ENCODE data around the gene HOXC10. TPM values are rescaled to one million over a fixed set of nuclear protein-coding genes. Genes with fewer than 3 reads are reported as not detected.

The HOXC10 gene
- total and polyA plus RNA-seq, 2 donors (not counting 1 experiment from before 2014, with no cell fraction given) = not detected

GRCh38 chr12:54032086-54032619, 47.2 kb downstream of the HOXC10 start:
- ChIA-PET POLR2A (interaction anchor here (0.6 to 1.3 kb wide), 6 partner anchors 21 to 160 kb away, joined by 3 to 6 read pairs (median 4); partner anchors contain the start of gene HOXC8), CTCF (interaction anchor here (0.7 to 6.4 kb wide), 39 partner anchors 8 to 253 kb away, joined by 3 to 151 read pairs (median 6); partner anchors contain the start of genes HOXC4, HOXC8, HOXC9 and SMUG1)
- H2AFZ ChIP-seq (ENCODE audit: insufficient read depth, low read depth, low read length, poor library complexity, severe bottlenecking) = no peak overlapping the region
- ATAC-seq (ENCODE audit: low read depth) (no peak), DNase-seq (no peak)
- H3K4me3 ChIP-seq (ENCODE audit: control extremely low read depth in 1 of 5, extremely low read depth in 1 of 5, insufficient read depth in 1 of 5, low read depth in 2 of 5, low read length in 4 of 5) = no peak overlapping the region
- Mint-ChIP-seq H3K27me3 (peaks cover 73% of the 10 kb centered on the region), H3K4me1 (peaks cover 29% of the 10 kb centered on the region), H3K27ac (peak overlapping the region; percentile 17), H3K4me3 (peak overlapping the region; percentile 32), H3K9me3 (ENCODE audit: insufficient read depth) (no peaks in the 10 kb centered on the region)
- peaks cover 0 to 98% (median 73%) of the 10 kb centered on the region in 4 experiments for H3K27me3 ChIP-seq (replicated peaks in 1 of 4; ENCODE audit: control extremely low read depth in 1 of 4, control insufficient read depth in 3 of 4, insufficient read depth in 4 of 4, low read length in 3 of 4)
- intact Hi-C loops (cut with micrococcal nuclease) = loop anchor here (1.0 to 5.0 kb wide), 5 partner anchors 35 to 176 kb away; no protein-coding TSS in a partner anchor
- H3K4me1 ChIP-seq (ENCODE audit: control insufficient read depth in 2 of 2, insufficient read depth in 2 of 2, low read length in 2 of 2) = peaks cover 28 to 52% of the 10 kb centered on the region in 2 donors
- H3K79me2 ChIP-seq (ENCODE audit: control insufficient read depth, insufficient read depth, low read length) = no peaks in the 10 kb centered on the region
- TF ChIP-seq EZH2 (IDR thresholded peaks at IDR 0.05; ENCODE audit: borderline replicate concordance, insufficient read depth, low read depth, low read length, poor library complexity, severe bottlenecking) = no peak
- TF ChIP-seq CTCF (IDR thresholded peaks at IDR 0.05) = no peak
- H3K9ac ChIP-seq (ENCODE audit: low read length) = no peak overlapping the region
- H3K4me2 ChIP-seq (replicated peaks; ENCODE audit: low read depth, low read length, poor library complexity, severe bottlenecking) = no peak overlapping the region
- no peaks in the 10 kb centered on the region for H3K36me3 ChIP-seq (replicated peaks in 1 of 2; ENCODE audit: control extremely low read depth in 1 of 2, control insufficient read depth in 1 of 2, extremely low read depth in 1 of 2, insufficient read depth in 2 of 2, low read length in 1 of 2)
- H3K27ac ChIP-seq (ENCODE audit: low read length in 2 of 2) = no peak overlapping the region
- no peaks in the 10 kb centered on the region for H4K20me1 ChIP-seq (ENCODE audit: control insufficient read depth, insufficient read depth, low read length, poor library complexity, severe bottlenecking)
- 30% methylated on average over 5 of the region's 6 CpGs for WGBS (ENCODE audit: insufficient coverage)
- peaks cover 0 to 58% (median 6%) of the 10 kb centered on the region in 3 donors for H3K9me3 ChIP-seq (ENCODE audit: control extremely low read depth in 1 of 3, control insufficient read depth in 2 of 3, insufficient read depth in 1 of 3, low read length in 2 of 3)

DNA sequence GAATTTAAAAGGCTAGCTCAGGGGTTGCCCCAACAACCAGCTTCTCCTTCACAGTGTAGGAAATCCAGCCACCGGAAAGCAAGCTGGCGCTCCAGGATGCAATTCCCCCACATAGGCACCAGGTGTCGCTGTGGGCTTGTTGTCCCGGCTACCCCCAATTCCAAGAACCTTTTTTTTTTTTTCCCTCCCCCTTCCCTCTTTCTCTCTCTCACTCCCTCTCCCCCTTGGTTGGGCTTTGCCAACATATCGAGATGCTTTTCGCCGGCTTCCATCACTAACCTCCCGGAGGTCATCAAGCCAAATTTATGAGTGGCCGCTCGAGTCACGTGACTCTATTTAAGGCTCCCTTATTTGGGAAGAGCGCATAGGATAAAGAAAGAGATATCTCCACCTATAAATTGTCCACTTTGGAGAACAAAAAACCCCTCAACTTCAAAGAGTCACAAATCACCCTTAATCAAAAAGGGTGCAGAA, 47.7 kb downstream of the HOXC10 start, which contains the start of gene HOXC5:
TSS of gene HOXC5 (plus strand) at position 424 of the 474 bp plus-strand sequence. CDS start 73 bp downstream, outside the sequence.
- no peaks in the 10 kb centered on the region for H3K9me3 Mint-ChIP-seq (ENCODE audit: insufficient read depth)
- Histone ChIP-seq H4K20me1 (ENCODE audit: control insufficient read depth, insufficient read depth, low read length, poor library complexity, severe bottlenecking) (no peaks in the 10 kb centered on the region), H3K4me3 (ENCODE audit: control extremely low read depth in 1 of 5, extremely low read depth in 1 of 5, insufficient read depth in 1 of 5, low read depth in 2 of 5, low read length in 4 of 5) (peak within 1 kb of the TSS in 3 of 5 experiments; percentile 13 to 47 (median 36)), H3K79me2 (ENCODE audit: control insufficient read depth, insufficient read depth, low read length) (no peaks in the 10 kb centered on the region), H3K36me3 (replicated peaks in 1 of 2; ENCODE audit: control extremely low read depth in 1 of 2, control insufficient read depth in 1 of 2, extremely low read depth in 1 of 2, insufficient read depth in 2 of 2, low read length in 1 of 2) (no peaks in the 10 kb centered on the region), H3K4me2 (replicated peaks; ENCODE audit: low read depth, low read length, poor library complexity, severe bottlenecking) (peak within 1 kb of the TSS; percentile 67), H3K9ac (ENCODE audit: low read length) (peak within 1 kb of the TSS; percentile 47), H2AFZ (ENCODE audit: insufficient read depth, low read depth, low read length, poor library complexity, severe bottlenecking) (peak within 1 kb of the TSS; percentile 58), H3K9me3 (ENCODE audit: control extremely low read depth in 1 of 3, control insufficient read depth in 2 of 3, insufficient read depth in 1 of 3, low read length in 2 of 3) (peaks cover 0 to 56% (median 6%) of the 10 kb centered on the region in 3 donors), H3K27ac (ENCODE audit: low read length in 2 of 2) (no peak within 1 kb of the TSS), H3K27me3 (replicated peaks in 1 of 4; ENCODE audit: control extremely low read depth in 1 of 4, control insufficient read depth in 3 of 4, insufficient read depth in 4 of 4, low read length in 3 of 4) (peaks cover 0 to 96% (median 73%) of the 10 kb centered on the region in 4 experiments), H3K4me1 (ENCODE audit: control insufficient read depth in 2 of 2, insufficient read depth in 2 of 2, low read length in 2 of 2) (peaks cover 28 to 51% of the 10 kb centered on the region in 2 donors)
- TF ChIP-seq EZH2 (IDR thresholded peaks at IDR 0.05; ENCODE audit: borderline replicate concordance, insufficient read depth, low read depth, low read length, poor library complexity, severe bottlenecking) = no peak
- TF ChIP-seq CTCF (IDR thresholded peaks at IDR 0.05) = peak; percentile 93
- intact Hi-C loops (cut with micrococcal nuclease) = loop anchor here (1.0 to 5.0 kb wide), 5 partner anchors 35 to 176 kb away; no protein-coding TSS in a partner anchor
- peak within 1 kb of the TSS; percentile 71 for H3K4me3 Mint-ChIP-seq
- peaks cover 73% of the 10 kb centered on the region for H3K27me3 Mint-ChIP-seq
- POLR2A ChIA-PET = interaction anchor here (0.6 to 1.3 kb wide), 6 partner anchors 20 to 175 kb away, joined by 3 to 6 read pairs (median 4); partner anchors contain the start of gene HOXC4
- H3K27ac Mint-ChIP-seq = peak within 1 kb of the TSS; percentile 41
- CTCF ChIA-PET = interaction anchor here (0.7 to 6.4 kb wide), 38 partner anchors 9 to 253 kb away, joined by 3 to 151 read pairs (median 6); partner anchors contain the start of genes HOXC4, HOXC8, HOXC9 and SMUG1
- peak; percentile 65 for ATAC-seq (ENCODE audit: low read depth)
- peak; percentile 79 for DNase-seq
- H3K4me1 Mint-ChIP-seq = peaks cover 29% of the 10 kb centered on the region
- WGBS (ENCODE audit: insufficient coverage) = 0% methylated on average over 8 of the region's 12 CpGs
